ENCODE data around the gene APP.

Gene APP

DNA sequence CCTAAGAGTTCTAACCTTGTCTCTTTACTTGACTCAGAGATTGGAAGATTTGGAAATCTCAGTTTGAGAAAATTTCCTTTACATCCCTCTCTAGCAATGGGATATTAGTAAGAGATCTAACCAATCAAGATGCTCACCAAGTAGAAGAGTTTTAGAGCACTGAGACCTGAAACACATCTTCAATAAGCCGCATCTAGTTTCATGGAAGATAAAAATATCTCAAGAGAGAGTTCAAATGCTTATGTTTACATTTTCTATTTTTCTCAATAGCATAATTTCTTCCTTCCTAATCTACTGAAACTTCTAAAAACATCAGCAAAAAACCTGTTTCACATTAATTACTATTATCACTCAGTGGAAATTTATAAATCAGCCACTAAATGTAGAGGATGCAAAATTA lies 165.1 kb downstream of the APP start:
- TF ChIP-seq CTCF (IDR thresholded peaks at IDR 0.05; ENCODE audit: borderline replicate concordance, control extremely low read depth, extremely low read depth, insufficient read depth, missing control alignments): no peak
- no peak for DNase-seq (ENCODE audit: low spot score)
- in situ Hi-C loops (cut with MboI; ENCODE audit: low sequenced_read_pairs, unreplicated experiment): no loop called here

GRCh38 chr21:26003404-26003803 lies 167.2 kb downstream of the APP start:
- in situ Hi-C loops (cut with MboI; ENCODE audit: low sequenced_read_pairs, unreplicated experiment): no loop called here
- DNase-seq (ENCODE audit: low spot score): no peak
- TF ChIP-seq CTCF (IDR thresholded peaks at IDR 0.05; ENCODE audit: borderline replicate concordance, control extremely low read depth, extremely low read depth, insufficient read depth, missing control alignments): no peak

DNA sequence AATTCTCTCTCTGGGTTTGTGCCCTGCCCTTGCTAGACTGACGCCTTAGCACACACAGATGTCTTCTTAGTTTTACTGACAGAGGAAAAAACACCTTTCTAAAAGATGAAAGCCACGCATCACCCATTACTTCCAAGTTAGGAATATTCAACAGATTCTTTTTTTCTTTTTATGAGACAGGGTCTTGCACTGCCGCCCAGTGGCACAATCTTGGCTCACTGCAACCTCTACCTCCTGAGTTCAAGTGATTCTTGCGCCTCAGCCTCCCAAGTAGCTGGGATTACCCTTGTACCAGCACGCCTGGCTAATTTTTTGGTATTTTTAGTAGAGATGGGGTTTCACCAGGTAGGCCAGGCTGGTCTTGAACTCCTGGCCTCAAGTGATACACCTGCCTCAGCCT lies 169.2 kb downstream of the APP start:
- DNase-seq (ENCODE audit: low spot score): no peak
- in situ Hi-C loops (cut with MboI; ENCODE audit: low sequenced_read_pairs, unreplicated experiment): no loop called here
- no peak for TF ChIP-seq CTCF (IDR thresholded peaks at IDR 0.05; ENCODE audit: borderline replicate concordance, control extremely low read depth, extremely low read depth, insufficient read depth, missing control alignments)

GRCh38 chr21:25999921-26000582 lies 170.5 kb downstream of the APP start:
- in situ Hi-C loops (cut with MboI; ENCODE audit: low sequenced_read_pairs, unreplicated experiment): no loop called here
- no peak for DNase-seq (ENCODE audit: low spot score)
- TF ChIP-seq CTCF (IDR thresholded peaks at IDR 0.05; ENCODE audit: borderline replicate concordance, control extremely low read depth, extremely low read depth, insufficient read depth, missing control alignments): no peak

GRCh38 chr21:25997788-25998611 lies 172.6 kb downstream of the APP start:
- no peak for DNase-seq (ENCODE audit: low spot score)
- no peak for TF ChIP-seq CTCF (IDR thresholded peaks at IDR 0.05; ENCODE audit: borderline replicate concordance, control extremely low read depth, extremely low read depth, insufficient read depth, missing control alignments)
- in situ Hi-C loops (cut with MboI; ENCODE audit: low sequenced_read_pairs, unreplicated experiment): no loop called here

DNA sequence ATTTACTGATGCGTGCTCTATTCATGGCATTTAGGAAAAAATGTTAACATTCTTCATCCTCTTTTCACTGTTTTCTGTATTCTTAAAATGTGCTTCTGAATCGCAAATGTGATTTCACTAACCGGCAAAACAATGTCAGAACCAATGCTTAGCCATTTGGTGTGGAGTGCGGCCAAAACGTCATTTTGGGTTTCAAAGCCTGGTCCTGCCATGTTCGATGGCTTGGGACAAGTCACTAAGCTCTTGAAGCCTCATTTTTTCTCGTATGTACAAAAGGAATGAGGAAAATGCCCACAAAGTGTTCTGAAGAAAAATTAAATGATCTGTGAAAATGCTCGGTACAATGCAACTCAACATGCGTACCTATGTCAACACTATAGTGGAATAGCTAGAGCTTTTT lies 175.3 kb downstream of the APP start:
- no peak for DNase-seq (ENCODE audit: low spot score)
- TF ChIP-seq CTCF (IDR thresholded peaks at IDR 0.05; ENCODE audit: borderline replicate concordance, control extremely low read depth, extremely low read depth, insufficient read depth, missing control alignments): no peak
- in situ Hi-C loops (cut with MboI; ENCODE audit: low sequenced_read_pairs, unreplicated experiment): no loop called here
